Endodermal cell (in vitro differentiated cells): ENCODE results near the gene SLC6A8. TPM values are rescaled to one million over a fixed set of nuclear protein-coding genes. Genes with fewer than 3 reads are reported as not detected.
A peak's percentile ranks its signal among the peaks of the same experiment; 100 is the strongest.

ENCODE experiments used
- DNase-seq: peaks from one replicate; pipeline ENCODE4 v3.0.0-alpha.2; 2017
- H3K27ac ChIP-seq: 2 replicates; pipeline ENCODE4 v1.5.1; 2013; ENCODE audit warnings: mild to moderate bottlenecking, low read depth, low read length, moderate library complexity
- H3K27me3 ChIP-seq: 2 replicates; pipeline ENCODE4 v1.6.1; 2013; ENCODE audit warnings: mild to moderate bottlenecking, low read length, moderate library complexity; ENCODE audit not compliant: insufficient read depth, control insufficient read depth, poor library complexity, severe bottlenecking
- H3K36me3 ChIP-seq: 2 replicates; pipeline ENCODE4 v1.7.0; 2013; ENCODE audit warnings: mild to moderate bottlenecking, low read length, moderate library complexity; ENCODE audit not compliant: control insufficient read depth, insufficient read depth
- H3K4me1 ChIP-seq: one replicate; pipeline ENCODE4 v1.7.0; 2013; ENCODE audit warnings: low read length; ENCODE audit not compliant: control insufficient read depth, insufficient read depth
- H3K4me3 ChIP-seq: 2 replicates; pipeline ENCODE4 v1.5.1; 2013; ENCODE audit warnings: mild to moderate bottlenecking, low read length, moderate library complexity
- H3K9ac ChIP-seq: 2 replicates; pipeline ENCODE4 v1.6.1; 2013; ENCODE audit warnings: mild to moderate bottlenecking, low read length, moderate library complexity; ENCODE audit not compliant: poor library complexity, severe bottlenecking; ENCODE audit errors: extremely low read depth
- H3K9me3 ChIP-seq: 2 replicates; pipeline ENCODE4 v1.6.1; 2013; ENCODE audit warnings: mild to moderate bottlenecking, low read length, moderate library complexity; ENCODE audit not compliant: control insufficient read depth
- H3K27ac Mint-ChIP-seq: 2 replicates; pipeline ENCODE4 v1.8.0; 2020; ENCODE audit warnings: mixed read lengths
- H3K27me3 Mint-ChIP-seq: 2 replicates; pipeline ENCODE4 v1.8.0; 2021; ENCODE audit warnings: mild to moderate bottlenecking, mixed read lengths; ENCODE audit not compliant: insufficient read depth
- H3K36me3 Mint-ChIP-seq: 2 replicates; pipeline ENCODE4 v1.8.0; 2020; ENCODE audit warnings: low read depth, mixed read lengths
- H3K4me1 Mint-ChIP-seq: 2 replicates; pipeline ENCODE4 v1.8.0; 2020; ENCODE audit warnings: mixed read lengths
- H3K4me3 Mint-ChIP-seq: 2 replicates; pipeline ENCODE4 v1.8.0; 2020; ENCODE audit warnings: mild to moderate bottlenecking, moderate library complexity, mixed read lengths
- H3K9me3 Mint-ChIP-seq: 2 replicates; pipeline ENCODE4 v1.8.0; 2020; ENCODE audit warnings: mild to moderate bottlenecking, mixed read lengths
- CTCF ChIP-seq: fragments of 200-600 bp; sonication (generic); conservative IDR thresholded peaks from 2 replicates; pipeline ENCODE4 v1.5.0; 2021; ENCODE audit warnings: antibody characterized with exemption, mild to moderate bottlenecking
- WGBS, 2 experiments: methylation state at CpG; one replicate each; pipeline versions ENCODE4 v1.1.5 to v1.1.7; 2013; ENCODE audit warnings: missing lambda C conversion rate in 2 of 2, mixed read lengths in 1 of 2; ENCODE audit not compliant: insufficient coverage in 1 of 2, insufficient read length in 1 of 2; 5-methylcytosine and 5-hydroxymethylcytosine counted together
- total RNA-seq, 2 donors: library from RNA; stranded (reverse); fragmentation: NEBNext Ultra II Directional in 1 of 2; extraction: Animal tissue kit (Norgen Biotek cat#: 25700) in 1 of 2; gene quantifications; 2 replicates in 1 of 2; 3 replicates in 1 of 2; pipeline ENCODE4 v1.2.1, GENCODE V29; 2021

Gene SLC6A8
- total RNA-seq, 2 donors from 2014 or later, result 57.6 to 121 TPM

- Mint-ChIP-seq H3K27ac (no peak overlapping the region), H3K4me1 (no peaks in the 10 kb centered on the region), H3K27me3 (no peaks in the 10 kb centered on the region), H3K9me3 (peaks cover 73% of the 10 kb centered on the region), H3K36me3 (peaks cover 32% of the 10 kb centered on the region), H3K4me3 (no peak overlapping the region)
- H3K27ac ChIP-seq, result no peak overlapping the region
- H3K4me1 ChIP-seq, result no peaks in the 10 kb centered on the region
- no peak overlapping the region for H3K9ac ChIP-seq
- peaks cover 11% of the 10 kb centered on the region for H3K36me3 ChIP-seq
- peak; percentile 83 for DNase-seq
- H3K27me3 ChIP-seq, result no peaks in the 10 kb centered on the region
- no peak overlapping the region for H3K4me3 ChIP-seq
- 17 to 55% methylated on average over 1 to 12 of the region's 13 CpGs for WGBS, 2 experiments
- H3K9me3 ChIP-seq, result no peaks in the 10 kb centered on the region
- TF ChIP-seq CTCF, result peak; percentile 72
Observed at GRCh38 chrX:153708415-153708814, 20.7 kb downstream of the SLC6A8 start.

GRCh38 chrX:153709726-153710674, 22.3 kb downstream of the SLC6A8 start:
- no peak for TF ChIP-seq CTCF
- Histone ChIP-seq H3K9ac (no peak overlapping the region), H3K27ac (no peak overlapping the region)

GRCh38 chrX:153714256-153714655, 26.5 kb downstream of the SLC6A8 start:
- no peaks in the 10 kb centered on the region for H3K4me1 ChIP-seq
- H3K27me3 ChIP-seq, result no peaks in the 10 kb centered on the region
- H3K27ac ChIP-seq, result no peak overlapping the region
- WGBS, 2 experiments, result 83 to 89% methylated on average over 1 to 3 of the region's 3 CpGs
- H3K9ac ChIP-seq, result no peak overlapping the region
- DNase-seq, result no peak
- Mint-ChIP-seq H3K4me3 (no peak overlapping the region), H3K9me3 (peaks cover 67% of the 10 kb centered on the region), H3K27me3 (no peaks in the 10 kb centered on the region), H3K4me1 (no peaks in the 10 kb centered on the region), H3K27ac (no peak overlapping the region), H3K36me3 (peaks cover 49% of the 10 kb centered on the region)
- H3K4me3 ChIP-seq, result no peak overlapping the region
- no peaks in the 10 kb centered on the region for H3K9me3 ChIP-seq
- TF ChIP-seq CTCF, result no peak
- H3K36me3 ChIP-seq, result peaks cover 46% of the 10 kb centered on the region

More at GRCh38 chrX:153709726-153710674, 22.3 kb downstream of the SLC6A8 start:
- Mint-ChIP-seq H3K4me3 (no peak overlapping the region), H3K9me3 (peaks cover 71% of the 10 kb centered on the region), H3K36me3 (peaks cover 35% of the 10 kb centered on the region), H3K4me1 (no peaks in the 10 kb centered on the region), H3K27me3 (no peaks in the 10 kb centered on the region), H3K27ac (peak overlapping the region; percentile 59)
- Histone ChIP-seq H3K9me3 (no peaks in the 10 kb centered on the region), H3K36me3 (peaks cover 21% of the 10 kb centered on the region), H3K4me3 (no peak overlapping the region), H3K4me1 (no peaks in the 10 kb centered on the region), H3K27me3 (no peaks in the 10 kb centered on the region)
- DNase-seq, result no peak
- WGBS, 2 experiments, result 82 to 94% methylated on average over 5 to 27 of the region's 27 CpGs
